EH (cell line): ENCODE data around the gene BLZF1.
A peak's percentile ranks its signal among the peaks of the same experiment; 100 is the strongest.
"Not testable (repeated sequence)": the region's sequence is repeated elsewhere in the genome, so short reads cannot be mapped to it uniquely, and the experiment has no call there.

ENCODE experiments used
- DNase-seq: peaks from one replicate; pipeline ENCODE4 v3.0.0-alpha.2; 2015; ENCODE audit warnings: low read depth

Gene BLZF1

DNA sequence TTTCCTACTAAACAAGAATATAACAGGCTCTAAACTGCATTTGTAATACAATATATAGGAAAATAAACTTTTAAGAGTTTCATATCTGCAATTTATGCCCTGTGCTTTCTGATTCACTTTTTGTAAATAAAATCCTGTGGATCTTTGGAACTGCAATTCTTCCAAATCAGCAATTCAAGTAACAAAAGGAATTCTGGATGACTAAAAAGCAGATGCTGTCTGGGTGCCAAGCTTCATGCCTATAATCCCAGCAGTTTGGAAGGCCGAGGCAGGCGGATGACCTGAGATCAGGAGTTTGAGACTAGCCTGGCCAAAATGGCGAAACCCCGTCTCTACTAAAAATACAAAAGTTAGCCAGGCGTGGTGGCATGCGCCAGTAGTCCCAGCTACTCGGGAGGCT lies 6.7 kb upstream of the BLZF1 start:
- peak; percentile 34 for DNase-seq

GRCh38 chr1:169363046-169363730 lies 4.8 kb upstream of the BLZF1 start:
- peak; percentile 89 for DNase-seq

GRCh38 chr1:169364948-169365347 lies 3.0 kb upstream of the BLZF1 start:
- DNase-seq, result no peak

GRCh38 chr1:169367096-169367685 lies 804 bp upstream of the BLZF1 start:
- DNase-seq, result no peak

DNA sequence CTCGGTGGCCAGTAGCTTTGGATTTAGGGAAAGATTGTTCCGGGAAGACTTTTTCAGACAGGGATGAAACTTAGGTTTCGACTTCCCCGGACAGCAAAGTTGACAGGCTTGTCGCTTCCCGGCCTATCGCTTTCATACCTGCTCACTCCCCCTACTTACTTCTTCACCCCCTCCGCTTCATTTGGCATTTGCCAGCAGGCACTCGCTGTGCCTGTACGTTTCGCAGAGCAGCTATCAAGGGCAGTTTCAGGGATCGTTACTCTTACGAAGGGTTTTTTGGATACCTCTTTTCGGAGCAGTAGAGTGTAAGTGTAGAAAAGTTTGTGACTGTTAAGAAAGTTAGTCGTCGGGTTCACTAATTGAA lies 393 bp downstream of the BLZF1 start:
- DNase-seq, result no peak

GRCh38 chr1:169371404-169371803 lies 3.4 kb downstream of the BLZF1 start:
- no peak for DNase-seq

GRCh38 chr1:169381162-169381561 lies 13.2 kb downstream of the BLZF1 start:
- DNase-seq, result no peak

GRCh38 chr1:169383449-169383848 lies 15.5 kb downstream of the BLZF1 start:
- DNase-seq, result no peak

GRCh38 chr1:169387399-169387798 lies 19.4 kb downstream of the BLZF1 start:
- no peak for DNase-seq

DNA sequence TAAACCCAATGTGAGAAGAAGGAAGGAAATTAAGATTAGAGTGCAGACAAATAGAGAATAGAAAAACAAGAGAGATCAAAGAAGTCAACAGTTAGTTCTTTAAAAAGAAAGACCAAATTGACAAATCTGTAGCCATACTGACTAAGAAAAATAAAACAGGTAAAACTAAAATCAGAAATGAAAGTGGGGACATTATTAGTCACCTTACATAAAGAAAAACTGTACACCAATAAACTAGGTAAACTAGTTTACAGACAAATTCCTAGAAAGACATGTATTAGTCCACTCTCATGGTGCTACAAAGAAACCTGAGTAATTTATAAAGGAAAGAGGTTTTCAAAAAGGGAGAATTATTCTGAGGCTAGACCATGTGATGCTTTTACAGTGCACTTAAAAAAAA lies 22.3 kb downstream of the BLZF1 start:
- DNase-seq, result no peak

- peak; percentile 3 for DNase-seq
These were observed 24.4 kb downstream of the BLZF1 start for GRCh38 chr1:169392406-169392805.

DNA sequence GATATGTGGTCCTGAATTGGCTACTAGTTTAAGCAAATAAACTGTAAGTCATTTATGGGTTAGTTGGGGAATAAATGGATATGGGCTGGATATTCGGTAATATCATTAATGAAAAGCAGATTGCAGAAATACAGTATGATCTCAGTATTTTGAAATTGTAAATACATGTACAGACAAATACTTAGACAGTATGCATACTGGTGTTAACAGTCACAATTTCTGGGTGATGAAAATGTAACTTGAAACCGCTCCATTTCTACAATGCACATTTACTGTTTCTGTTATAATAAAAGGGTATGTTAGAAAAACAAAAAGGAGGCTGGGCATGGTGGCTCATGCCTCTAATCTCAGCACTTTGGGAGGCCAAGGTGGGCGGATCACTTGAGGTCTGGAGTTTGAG lies 28.0 kb downstream of the BLZF1 start:
- no peak for DNase-seq

DNA sequence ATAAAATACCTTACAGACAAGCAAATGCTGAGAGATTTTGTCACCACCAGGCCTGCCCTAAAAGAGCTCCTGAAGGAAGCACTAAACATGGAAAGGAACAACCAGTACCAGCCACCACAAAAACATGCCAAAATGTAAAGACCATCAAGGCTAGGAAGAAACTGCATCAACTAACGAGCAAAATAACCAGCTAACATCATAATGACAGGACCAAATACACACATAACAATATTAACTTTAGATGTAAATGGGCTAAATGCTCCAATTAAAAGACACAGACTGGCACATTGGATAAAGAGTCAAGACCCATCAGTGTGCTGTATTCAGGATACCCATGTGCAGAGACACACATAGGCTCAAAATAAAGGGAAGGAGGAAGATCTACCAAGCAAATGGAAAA lies 34.6 kb downstream of the BLZF1 start:
- DNase-seq, result not testable (repeated sequence)

DNA sequence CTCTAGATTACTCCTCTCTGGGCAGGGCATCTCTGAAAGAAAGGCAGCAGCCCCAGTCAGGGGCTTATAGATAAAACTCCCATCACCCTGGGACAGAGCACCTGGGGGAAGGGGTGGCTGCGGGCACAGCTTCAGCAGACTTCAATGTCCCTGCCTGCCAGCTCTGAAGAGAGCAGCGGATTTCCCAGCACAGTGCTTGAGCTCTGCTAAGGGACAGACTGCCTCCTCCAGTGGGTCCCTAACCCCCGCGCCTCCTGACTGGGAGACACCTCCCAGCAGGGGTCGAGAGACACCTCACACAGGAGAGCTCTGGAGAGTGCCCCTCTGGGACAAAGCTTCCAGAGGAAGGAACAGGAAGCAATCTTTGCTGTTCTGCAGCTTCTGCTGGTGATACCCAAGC lies 40.3 kb downstream of the BLZF1 start:
- not testable (repeated sequence) for DNase-seq

GRCh38 chr1:169414952-169415351 lies 47.0 kb downstream of the BLZF1 start:
- DNase-seq, result no peak

DNA sequence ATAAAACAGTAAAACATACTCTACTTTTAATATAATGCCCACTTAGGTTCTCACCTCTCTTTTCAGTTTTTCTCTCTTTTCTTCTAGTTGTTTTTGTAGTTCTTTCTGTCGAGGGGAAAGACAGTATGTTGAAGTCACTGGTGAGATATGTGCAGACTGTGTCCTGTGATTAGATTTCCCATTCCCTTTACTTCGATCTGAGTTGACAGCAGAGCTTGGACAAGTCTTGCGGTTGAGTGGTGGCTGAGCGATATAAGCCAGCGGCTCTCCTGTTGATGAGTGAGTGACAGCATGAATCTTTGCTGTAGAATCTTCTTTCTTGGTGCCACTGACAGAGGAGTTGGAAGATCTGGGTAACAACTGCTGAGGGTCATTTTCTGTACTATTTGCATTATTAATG lies 53.3 kb downstream of the BLZF1 start:
- DNase-seq, result no peak

DNA sequence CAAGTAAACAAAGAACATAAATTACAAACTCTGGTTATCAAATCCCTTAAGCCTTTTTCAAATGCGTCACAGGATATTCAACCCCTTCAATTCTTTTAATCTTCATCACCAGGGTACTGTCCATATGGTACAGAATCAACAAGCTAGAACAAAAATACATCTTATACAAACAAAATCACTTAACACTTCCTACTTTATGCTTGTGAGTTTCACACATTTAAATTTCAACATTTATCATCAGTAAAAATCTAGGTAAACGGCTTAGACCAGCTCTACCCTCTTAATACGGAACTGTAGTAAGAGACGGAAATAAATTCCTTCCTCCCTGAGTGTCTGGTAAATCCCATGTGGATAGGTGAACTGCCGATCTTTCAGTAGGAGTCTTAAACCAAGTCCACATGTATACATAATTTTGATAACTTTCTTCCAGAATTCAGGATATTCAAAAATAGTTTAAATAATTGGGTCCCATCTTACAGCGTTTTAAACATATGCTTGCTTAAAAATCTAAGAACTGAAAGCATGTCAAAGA lies 58.2 kb downstream of the BLZF1 start:
- no peak for DNase-seq

DNA sequence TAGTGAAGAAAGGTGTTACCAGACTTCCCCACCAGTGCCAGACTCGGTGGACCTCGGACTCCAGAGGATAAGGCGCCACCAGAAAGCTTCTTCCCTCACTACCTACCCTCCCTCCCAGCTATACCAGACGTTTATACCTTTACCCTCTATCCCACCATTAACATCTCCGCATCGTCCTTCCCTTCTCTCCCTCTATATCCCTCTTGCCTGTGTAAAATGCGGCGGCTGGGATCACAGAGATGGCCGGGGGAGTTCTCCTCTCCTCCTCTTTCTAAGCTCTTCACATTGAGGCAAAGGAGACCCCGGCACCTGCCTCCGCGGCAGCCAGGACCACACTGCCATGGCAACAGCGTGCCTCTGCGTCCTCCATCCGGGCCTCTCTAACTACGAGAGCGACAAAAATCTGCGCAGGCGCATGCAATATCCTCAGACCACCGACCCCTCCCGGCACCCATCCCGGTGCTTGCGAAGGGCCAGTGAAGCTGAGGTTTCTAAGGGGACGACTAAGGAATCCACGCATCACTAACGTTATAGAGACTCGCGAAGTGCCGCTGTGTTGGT lies 59.2 kb downstream of the BLZF1 start, which contains the start of gene CCDC181:
CCDC181 (minus strand) TSS at position 394 of the 561 bp plus-strand sequence. CDS start 2,547 bp downstream, outside the sequence.
- DNase-seq, result peak; percentile 36
